DND-41 (cell line): ENCODE results near the gene KLF6.

ENCODE experiments used
- ATAC-seq: fragments of 200-7000 bp; cut with Tn5 transposase; 3 replicates; pipeline ENCODE4 v1.9.1; 2021; ENCODE audit warnings: low read depth; ENCODE audit not compliant: insufficient read depth
- DNase-seq: peaks from one replicate; pipeline ENCODE4 v3.0.0-alpha.2; 2020
- H2AFZ ChIP-seq: 2 replicates; pipeline ENCODE4 v1.6.0; 2012; ENCODE audit warnings: low read depth, low read length
- H3K27ac ChIP-seq: 2 replicates; pipeline ENCODE4 v1.5.1; 2012; ENCODE audit warnings: low read length, inconsistent platforms
- H3K27me3 ChIP-seq: fragments of 200-600 bp; sonication (generic); 2 replicates; pipeline ENCODE4 v1.6.0; 2012; ENCODE audit warnings: low read length, mild to moderate bottlenecking, inconsistent platforms; ENCODE audit not compliant: insufficient read depth, poor library complexity
- H3K36me3 ChIP-seq: 2 replicates; pipeline ENCODE4 v1.5.1; 2012; ENCODE audit warnings: low read length, inconsistent platforms; ENCODE audit not compliant: insufficient read depth
- H3K4me1 ChIP-seq: 2 replicates; pipeline ENCODE4 v1.5.1; 2012; ENCODE audit warnings: mild to moderate bottlenecking, low read length; ENCODE audit not compliant: insufficient read depth
- H3K4me2 ChIP-seq: 2 replicates; pipeline ENCODE4 v1.6.0; 2012; ENCODE audit warnings: mild to moderate bottlenecking, moderate library complexity, low read length, inconsistent platforms; ENCODE audit not compliant: insufficient read depth
- H3K4me3 ChIP-seq, 2 experiments: fragments of 200-600 bp in 1 of 2; shearing (Covaris generic) in 1 of 2; 2 replicates each; pipeline ENCODE4 v1.5.1; 2012 to 2016; ENCODE audit warnings: inconsistent platforms in 2 of 2, low read length in 2 of 2, mild to moderate bottlenecking in 2 of 2, low read depth in 1 of 2, moderate library complexity in 1 of 2
- H3K79me2 ChIP-seq: 2 replicates; pipeline ENCODE4 v1.6.0; 2012; ENCODE audit warnings: low read length, inconsistent platforms; ENCODE audit not compliant: insufficient read depth
- H3K9ac ChIP-seq: 2 replicates; pipeline ENCODE4 v1.6.0; 2012; ENCODE audit warnings: low read depth, mild to moderate bottlenecking, inconsistent platforms, low read length, moderate library complexity
- H3K9me3 ChIP-seq: 2 replicates; pipeline ENCODE4 v1.5.1; 2012; ENCODE audit warnings: low read length, moderate library complexity, mild to moderate bottlenecking, inconsistent platforms; ENCODE audit not compliant: insufficient read depth, severe bottlenecking
- H4K20me1 ChIP-seq: 2 replicates; pipeline ENCODE4 v1.6.0; 2012; ENCODE audit warnings: low read length; ENCODE audit not compliant: insufficient read depth
- CTCF ChIP-seq: IDR thresholded peaks from 2 replicates; pipeline ENCODE4 v1.5.1; 2012; ENCODE audit warnings: borderline replicate concordance, low read length, moderate library complexity, mild to moderate bottlenecking; ENCODE audit not compliant: poor library complexity, severe bottlenecking; ENCODE audit errors: extremely low read depth
- EZH2 ChIP-seq: IDR thresholded peaks from 3 replicates; pipeline ENCODE4 v1.6.1; 2012; ENCODE audit warnings: borderline replicate concordance, low read depth, mild to moderate bottlenecking, moderate library complexity, low read length, inconsistent platforms; ENCODE audit not compliant: severe bottlenecking

The KLF6 gene

GRCh38 chr10:3759397-3759796 is 25.6 kb downstream of the KLF6 start:
- Histone ChIP-seq H3K9ac (no peak overlapping the region), H4K20me1 (no peaks in the 10 kb centered on the region), H3K27ac (no peak overlapping the region), H3K4me1 (peaks cover 28% of the 10 kb centered on the region), H3K4me2 (no peak overlapping the region), H3K9me3 (no peaks in the 10 kb centered on the region), H3K36me3 (no peaks in the 10 kb centered on the region), H3K79me2 (no peaks in the 10 kb centered on the region), H2AFZ (no peak overlapping the region), H3K27me3 (no peaks in the 10 kb centered on the region), H3K4me3 (no peak overlapping the region)
- DNase-seq (no peak), ATAC-seq (no peak)
- TF ChIP-seq CTCF (no peak), EZH2 (no peak)

GRCh38 chr10:3758491-3758970 is 26.5 kb downstream of the KLF6 start:
- Histone ChIP-seq H3K4me2 (no peak overlapping the region), H3K4me1 (peaks cover 19% of the 10 kb centered on the region)

GRCh38 chr10:3757638-3758490 is 27.1 kb downstream of the KLF6 start:
- no peaks in the 10 kb centered on the region for H4K20me1 ChIP-seq
- no peak overlapping the region for H2AFZ ChIP-seq
- no peak overlapping the region; the same call in 1 of the 2 replicates for H3K27ac ChIP-seq
- no peaks in the 10 kb centered on the region for H3K9me3 ChIP-seq
- ATAC-seq (peak; percentile 42; the same call in 1 of the 3 replicates), DNase-seq (no peak)
- no peaks in the 10 kb centered on the region for H3K36me3 ChIP-seq
- no peak for TF ChIP-seq CTCF
- no peak for TF ChIP-seq EZH2
- H3K4me1 ChIP-seq: peaks cover 13% of the 10 kb centered on the region
- H3K9ac ChIP-seq: no peak overlapping the region
- H3K4me3 ChIP-seq: no peak overlapping the region
- no peaks in the 10 kb centered on the region for H3K27me3 ChIP-seq
- no peaks in the 10 kb centered on the region for H3K79me2 ChIP-seq
- no peak overlapping the region for H3K4me2 ChIP-seq

More at GRCh38 chr10:3758491-3758970, 26.5 kb downstream of the KLF6 start:
- no peaks in the 10 kb centered on the region for H3K36me3 ChIP-seq
- ATAC-seq: no peak
- H3K27me3 ChIP-seq: no peaks in the 10 kb centered on the region
- no peaks in the 10 kb centered on the region for H4K20me1 ChIP-seq
- H3K79me2 ChIP-seq: no peaks in the 10 kb centered on the region
- TF ChIP-seq CTCF (no peak), EZH2 (no peak)
- no peak overlapping the region for H2AFZ ChIP-seq
- H3K4me3 ChIP-seq: no peak overlapping the region
- H3K9me3 ChIP-seq: no peaks in the 10 kb centered on the region
- H3K27ac ChIP-seq: no peak overlapping the region
- no peak for DNase-seq
- H3K9ac ChIP-seq: no peak overlapping the region
